ENCODE data around the gene ADAMTS16. TPM values are rescaled to one million over a fixed set of nuclear protein-coding genes. Genes with fewer than 3 reads are reported as not detected.

Gene ADAMTS16
- total and polyA plus RNA-seq, 12 donors = 0.01 to 0.47 (median 0.12) TPM; not detected in 6

DNA sequence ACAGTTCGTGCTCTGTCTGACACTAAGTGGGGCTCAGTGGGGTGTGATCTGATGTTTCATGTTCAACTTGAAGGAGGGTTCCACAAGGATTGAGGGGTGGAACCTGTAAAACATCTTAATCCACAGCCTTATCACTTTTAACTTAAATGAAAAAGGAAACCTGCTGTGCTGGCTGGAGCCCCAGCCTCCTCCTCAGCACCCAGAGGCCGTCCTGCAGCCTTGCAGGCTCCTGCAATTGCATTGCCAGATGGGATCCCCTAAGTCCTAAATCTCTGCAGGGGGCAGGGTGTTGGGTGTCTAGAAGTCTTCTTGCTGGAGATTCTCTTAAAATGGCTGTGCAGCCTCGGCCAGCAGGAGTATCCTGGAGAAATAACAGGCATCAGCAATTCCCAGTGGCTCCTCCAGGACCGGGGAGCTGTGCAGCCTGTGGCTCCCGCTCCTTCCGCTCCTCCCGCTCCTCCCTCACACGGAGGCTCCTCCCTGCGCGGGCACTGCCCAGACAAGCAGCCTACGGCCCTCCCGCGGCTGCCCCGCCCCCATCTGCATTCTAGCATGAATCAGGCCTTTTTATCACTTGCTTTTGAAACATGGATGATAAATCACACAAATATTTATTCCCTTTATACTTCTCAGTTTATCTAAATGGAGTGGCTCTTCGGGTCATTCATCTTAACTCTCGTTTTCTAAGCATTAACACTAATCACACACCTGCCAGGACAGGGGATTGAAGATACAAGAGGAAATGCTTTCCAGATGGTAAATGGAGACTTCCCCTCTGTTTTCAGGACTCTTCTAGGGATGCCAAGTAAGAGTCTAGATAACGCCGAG, 131.0 kb downstream of the ADAMTS16 start:
- DNase-seq (peak; percentile 32 to 55), ATAC-seq (peak; percentile 57 to 93 (median 83))
- Histone ChIP-seq H3K27ac (peak overlapping the region in 1 of 10 donors; percentile 33), H3K27me3 (peaks cover 0 to 7% (median 0%) of the 10 kb centered on the region in 7 donors), H3K36me3 (no peaks in the 10 kb centered on the region), H3K4me1 (peaks cover 0 to 13% (median 0%) of the 10 kb centered on the region in 9 donors), H3K4me3 (peak overlapping the region in 7 of 10 donors; percentile 11 to 36 (median 25)), H3K9me3 (no peaks in the 10 kb centered on the region)
- 25 to 30% methylated on average over 18 of the region's 18 CpGs for WGBS, 2 donors
- intact Hi-C loops (cut with DNase I) = no loop called here
- TF ChIP-seq CTCF (IDR thresholded peaks at IDR 0.05) = no peak

DNA sequence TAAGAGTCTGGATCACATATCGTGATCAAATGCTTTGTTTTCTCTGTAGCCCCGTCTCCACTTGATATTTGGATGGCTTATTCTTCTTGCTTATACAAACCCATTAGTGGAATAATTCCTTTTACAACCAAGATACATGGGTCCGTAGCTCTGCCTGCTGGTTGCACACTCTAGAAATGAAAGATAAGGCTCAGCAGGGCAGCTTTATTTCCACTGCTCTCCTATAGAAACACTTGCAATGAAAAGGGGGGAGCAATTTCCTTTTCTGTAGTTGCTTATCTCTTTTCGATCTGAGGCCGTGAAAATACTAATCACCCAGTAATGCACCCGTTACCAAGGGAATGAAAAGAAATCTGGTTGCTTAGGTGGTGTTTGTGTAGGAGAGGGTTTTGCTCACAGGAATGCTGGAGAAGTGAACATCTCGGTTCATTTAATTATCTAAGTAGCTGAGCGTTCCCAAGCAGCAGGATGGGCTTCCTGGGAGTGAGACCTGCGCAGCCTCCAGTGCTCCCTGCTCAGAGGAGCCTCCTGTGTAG, 131.7 kb downstream of the ADAMTS16 start:
- peak in 1 of 8 donors; percentile 32 for ATAC-seq
- no peak for DNase-seq
- Histone ChIP-seq H3K4me3 (peak overlapping the region in 6 of 10 donors; percentile 21 to 36 (median 28)), H3K27me3 (peaks cover 0 to 7% (median 0%) of the 10 kb centered on the region in 7 donors), H3K27ac (peak overlapping the region in 1 of 10 donors; percentile 33), H3K9me3 (no peaks in the 10 kb centered on the region), H3K36me3 (no peaks in the 10 kb centered on the region), H3K4me1 (peaks cover 0 to 13% (median 0%) of the 10 kb centered on the region in 9 donors)
- 22 to 35% methylated on average over 9 of the region's 9 CpGs for WGBS, 2 donors
- intact Hi-C loops (cut with DNase I) = no loop called here
- no peak for TF ChIP-seq CTCF (IDR thresholded peaks at IDR 0.05)

DNA sequence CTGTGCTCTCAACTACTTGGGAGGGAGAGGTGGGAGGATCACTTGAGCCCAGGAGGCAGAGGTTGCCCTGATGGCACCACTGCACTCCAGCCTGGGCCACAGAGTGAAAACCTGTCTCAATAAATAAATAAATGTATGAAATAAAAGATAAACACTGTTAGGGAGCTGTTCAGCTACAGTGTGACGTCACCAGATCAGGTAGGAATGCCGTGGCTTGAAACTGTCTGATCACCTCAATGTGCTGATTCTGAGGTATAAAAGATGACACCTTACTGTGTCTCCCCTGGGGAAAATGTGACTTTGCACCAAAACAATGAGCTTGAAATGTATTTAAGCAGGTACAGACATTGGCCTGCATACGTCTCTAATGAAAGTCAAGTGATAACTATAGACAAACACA, 133.3 kb downstream of the ADAMTS16 start:
- H3K27ac ChIP-seq = no peak overlapping the region
- no peaks in the 10 kb centered on the region for H3K36me3 ChIP-seq
- no peaks in the 10 kb centered on the region for H3K9me3 ChIP-seq
- WGBS, 2 donors = 92 to 93% methylated on average over 3 of the region's 3 CpGs
- ATAC-seq (no peak), DNase-seq (no peak)
- H3K27me3 ChIP-seq = peaks cover 0 to 7% (median 0%) of the 10 kb centered on the region in 7 donors
- H3K4me3 ChIP-seq = no peak overlapping the region
- no peak for TF ChIP-seq CTCF (IDR thresholded peaks at IDR 0.05)
- intact Hi-C loops (cut with DNase I) = no loop called here
- peaks cover 0 to 13% (median 0%) of the 10 kb centered on the region in 9 donors for H3K4me1 ChIP-seq

DNA sequence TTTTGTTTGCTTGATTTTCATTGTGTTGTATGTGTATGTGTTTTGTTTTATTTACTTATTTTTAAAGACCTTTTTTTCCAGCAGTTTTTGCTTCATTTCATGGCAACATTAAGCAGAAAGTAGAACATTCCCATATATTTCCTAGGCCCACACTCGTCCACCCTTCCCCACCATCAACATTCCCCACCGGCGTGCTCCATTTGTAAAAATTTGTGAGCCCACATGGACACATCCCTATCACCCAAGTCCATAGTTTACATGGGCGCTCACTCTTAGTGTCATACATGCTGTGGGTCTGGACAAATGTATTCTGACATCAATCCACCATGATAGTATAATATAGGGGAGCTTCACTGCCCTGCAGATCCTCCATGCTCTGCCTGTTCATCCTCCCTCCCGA, 133.8 kb downstream of the ADAMTS16 start:
- Histone ChIP-seq H3K36me3 (no peaks in the 10 kb centered on the region), H3K27ac (no peak overlapping the region), H3K4me3 (no peak overlapping the region), H3K9me3 (no peaks in the 10 kb centered on the region), H3K27me3 (peaks cover 0 to 2% (median 0%) of the 10 kb centered on the region in 7 donors), H3K4me1 (peaks cover 0 to 13% (median 0%) of the 10 kb centered on the region in 9 donors)
- no peak for DNase-seq
- TF ChIP-seq CTCF (IDR thresholded peaks at IDR 0.05) = no peak
- intact Hi-C loops (cut with DNase I) = no loop called here
- ATAC-seq = no peak
- WGBS, 2 donors = 85 to 97% methylated on average over 5 of the region's 5 CpGs
